ENCODE measurements around the gene ELK4.

Gene ELK4

GRCh38 chr1:205593532-205593931 is 38.3 kb downstream of the ELK4 start:
- no peak for DNase-seq

- DNase-seq, result no peak
Measured at GRCh38 chr1:205592443-205593003, 39.3 kb downstream of the ELK4 start.

- DNase-seq, result peak; percentile 88
Measured at GRCh38 chr1:205591522-205592351, 40.1 kb downstream of the ELK4 start.

- DNase-seq, result no peak
Measured at GRCh38 chr1:205590777-205591513, 40.9 kb downstream of the ELK4 start.

- no peak for DNase-seq
Measured at GRCh38 chr1:205590457-205590768, 41.4 kb downstream of the ELK4 start.

- no peak for DNase-seq
Measured at GRCh38 chr1:205589618-205590456, 42.0 kb downstream of the ELK4 start.

GRCh38 chr1:205589046-205589445 is 42.8 kb downstream of the ELK4 start:
- DNase-seq, result no peak

- no peak for DNase-seq
Measured at GRCh38 chr1:205588636-205589035, 43.2 kb downstream of the ELK4 start.

- DNase-seq, result no peak
Measured at GRCh38 chr1:205587581-205587980, 44.2 kb downstream of the ELK4 start.

GRCh38 chr1:205585835-205586785 is 45.7 kb downstream of the ELK4 start:
- no peak for DNase-seq

GRCh38 chr1:205585169-205585834 is 46.5 kb downstream of the ELK4 start:
- no peak for DNase-seq

- DNase-seq, result no peak
Measured at GRCh38 chr1:205584732-205585131, 47.1 kb downstream of the ELK4 start.

- DNase-seq, result no peak
Measured at GRCh38 chr1:205583461-205584130, 48.2 kb downstream of the ELK4 start.

- no peak for DNase-seq
Measured at GRCh38 chr1:205582471-205583291, 49.1 kb downstream of the ELK4 start.

GRCh38 chr1:205582046-205582445 is 49.8 kb downstream of the ELK4 start:
- no peak for DNase-seq

GRCh38 chr1:205581321-205581980 is 50.4 kb downstream of the ELK4 start:
- DNase-seq, result no peak

- no peak for DNase-seq
Measured at GRCh38 chr1:205580923-205581180, 51.0 kb downstream of the ELK4 start.

- DNase-seq, result no peak
Measured at GRCh38 chr1:205580140-205580922, 51.5 kb downstream of the ELK4 start.

GRCh38 chr1:205579711-205580110 is 52.1 kb downstream of the ELK4 start:
- no peak for DNase-seq
